HG02642 (cell line): Measurements from ENCODE around the gene TMEM134.
"Not testable (repeated sequence)": the region's sequence is repeated elsewhere in the genome, so short reads cannot be mapped to it uniquely, and the experiment has no call there.

Experiments used
- ATAC-seq: cut with Tn5 transposase; IDR thresholded peaks from one replicate; pipeline ENCODE4 v1.9.1; 2021; ENCODE audit warnings: mild to moderate bottlenecking; ENCODE audit not compliant: unreplicated experiment, poor library complexity

Gene TMEM134

GRCh38 chr11:67486481-67487195 is 17.6 kb upstream of the TMEM134 start:
- peak; percentile 31 for ATAC-seq

GRCh38 chr11:67485873-67486361 is 16.9 kb upstream of the TMEM134 start:
- ATAC-seq = not testable (repeated sequence)

- no peak for ATAC-seq
Measured at GRCh38 chr11:67484847-67485311, 15.8 kb upstream of the TMEM134 start.

GRCh38 chr11:67483831-67484665 is 15.0 kb upstream of the TMEM134 start:
- ATAC-seq = no peak

GRCh38 chr11:67482827-67483798 is 14.1 kb upstream of the TMEM134 start, which contains the start of gene AIP:
TSS of gene AIP (plus strand) at chr11:67483026. CDS start at chr11:67483159, 133 bp downstream.
- peak; percentile 72 for ATAC-seq

DNA sequence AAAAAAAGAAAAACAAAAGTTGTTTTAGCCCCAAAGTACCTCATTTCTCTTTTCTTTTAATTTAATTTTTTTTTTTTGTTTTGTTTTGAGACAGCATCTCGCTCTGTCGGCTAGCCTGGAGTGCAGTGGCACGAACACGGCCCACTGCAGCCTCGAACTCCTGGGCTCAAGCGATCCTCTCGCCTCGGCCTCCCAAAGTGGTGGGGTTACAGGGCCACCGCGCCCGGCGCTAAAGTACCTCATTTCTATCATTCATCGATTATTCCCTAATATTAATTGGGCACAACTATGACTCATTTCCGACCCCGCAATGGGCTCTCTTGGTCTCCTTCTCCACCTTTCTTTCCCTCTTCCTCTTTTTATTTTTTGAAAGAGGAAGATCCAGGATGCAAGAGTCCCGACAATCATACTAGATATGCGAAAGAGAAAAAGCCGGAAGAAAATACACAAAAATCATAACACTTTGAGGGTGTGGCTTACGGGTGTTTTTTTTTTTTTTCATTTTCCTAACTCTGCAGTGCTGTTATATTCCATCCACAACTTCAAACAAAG is 13.3 kb upstream of the TMEM134 start:
- ATAC-seq = no peak

GRCh38 chr11:67477344-67478050 is 8.4 kb upstream of the TMEM134 start:
- not testable (repeated sequence) for ATAC-seq

- not testable (repeated sequence) for ATAC-seq
Measured at GRCh38 chr11:67476692-67477091, 7.6 kb upstream of the TMEM134 start.

- no peak for ATAC-seq
Measured at GRCh38 chr11:67472882-67473281, 3.8 kb upstream of the TMEM134 start.

- ATAC-seq = no peak
Measured at GRCh38 chr11:67470337-67471002, 1.4 kb upstream of the TMEM134 start.

GRCh38 chr11:67469508-67469811 is 409 bp upstream of the TMEM134 start:
- no peak for ATAC-seq

DNA sequence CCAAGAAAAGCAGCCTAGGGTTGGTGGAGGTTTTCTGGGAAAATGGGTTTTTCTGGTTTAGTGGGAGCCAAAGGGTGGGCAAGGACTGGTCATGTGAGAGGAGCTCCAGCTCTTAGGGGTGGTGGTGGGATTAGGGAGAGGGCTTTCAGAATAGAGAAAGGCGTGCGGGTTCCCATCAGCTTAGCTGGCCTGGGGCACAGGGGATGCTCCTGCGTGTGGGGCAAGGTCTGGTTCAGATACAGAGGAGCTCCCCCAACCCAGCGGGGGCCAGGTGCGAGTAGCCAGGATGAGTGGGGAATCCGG is 644 bp downstream of the TMEM134 start:
- no peak for ATAC-seq

- no peak for ATAC-seq
Measured at GRCh38 chr11:67468056-67468455, 995 bp downstream of the TMEM134 start.

GRCh38 chr11:67466962-67467771 is 1.9 kb downstream of the TMEM134 start:
- no peak for ATAC-seq

DNA sequence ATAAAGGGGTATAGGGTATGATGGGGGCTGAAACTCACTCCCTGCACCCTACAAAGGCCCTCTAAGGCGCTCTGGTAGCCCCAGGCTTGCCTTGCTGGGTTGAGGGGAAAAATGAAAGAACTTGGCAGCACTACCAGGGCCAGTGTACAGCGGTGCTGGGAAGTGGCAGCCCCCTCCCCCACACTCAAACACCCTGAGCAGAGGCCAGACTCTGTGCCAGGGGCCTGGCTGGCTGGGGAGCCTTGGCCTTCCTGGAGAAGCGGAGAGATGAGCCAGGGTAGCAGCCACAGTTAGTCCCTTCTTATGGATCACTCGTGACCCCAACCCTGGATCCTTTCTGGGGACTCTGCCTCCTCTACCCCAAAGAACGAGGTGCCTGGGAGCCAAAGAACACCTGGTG is 2.7 kb downstream of the TMEM134 start:
- ATAC-seq = no peak

DNA sequence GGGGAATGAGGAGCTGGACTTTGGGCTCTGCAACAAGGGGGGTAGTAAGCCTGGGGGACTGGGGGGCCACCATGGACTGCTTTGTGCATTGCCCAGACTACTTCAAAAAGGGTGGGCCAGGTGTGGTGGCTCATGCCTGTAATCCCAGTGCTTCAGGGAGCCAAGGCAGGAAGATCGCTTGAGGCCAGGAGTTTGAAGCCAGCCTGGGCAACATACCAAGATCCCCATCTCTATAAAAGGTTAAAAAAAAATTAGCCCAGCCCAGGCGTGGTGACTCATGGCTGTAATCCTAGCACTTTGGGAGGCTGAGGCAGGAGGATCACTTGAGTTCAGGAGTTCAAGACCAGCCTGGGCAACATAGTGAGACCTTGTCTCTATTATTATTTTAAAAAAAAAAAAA is 3.5 kb downstream of the TMEM134 start:
- ATAC-seq = not testable (repeated sequence)

DNA sequence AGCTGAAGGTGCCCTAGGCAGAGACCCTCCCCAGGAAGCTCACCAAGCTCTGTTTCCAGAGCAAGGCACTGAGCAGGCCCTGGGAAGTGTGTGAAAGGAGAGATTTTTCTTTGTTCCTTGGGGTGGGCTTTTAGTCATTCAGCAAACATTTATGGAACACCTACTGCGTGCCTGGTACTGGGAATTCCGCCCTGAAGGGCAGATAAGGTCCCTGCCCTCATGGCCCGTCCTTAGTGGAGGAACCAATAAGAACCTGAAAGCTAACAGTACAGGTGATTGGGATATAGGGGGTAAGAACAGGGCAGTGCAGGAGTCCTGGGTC is 3.9 kb downstream of the TMEM134 start:
- no peak for ATAC-seq

DNA sequence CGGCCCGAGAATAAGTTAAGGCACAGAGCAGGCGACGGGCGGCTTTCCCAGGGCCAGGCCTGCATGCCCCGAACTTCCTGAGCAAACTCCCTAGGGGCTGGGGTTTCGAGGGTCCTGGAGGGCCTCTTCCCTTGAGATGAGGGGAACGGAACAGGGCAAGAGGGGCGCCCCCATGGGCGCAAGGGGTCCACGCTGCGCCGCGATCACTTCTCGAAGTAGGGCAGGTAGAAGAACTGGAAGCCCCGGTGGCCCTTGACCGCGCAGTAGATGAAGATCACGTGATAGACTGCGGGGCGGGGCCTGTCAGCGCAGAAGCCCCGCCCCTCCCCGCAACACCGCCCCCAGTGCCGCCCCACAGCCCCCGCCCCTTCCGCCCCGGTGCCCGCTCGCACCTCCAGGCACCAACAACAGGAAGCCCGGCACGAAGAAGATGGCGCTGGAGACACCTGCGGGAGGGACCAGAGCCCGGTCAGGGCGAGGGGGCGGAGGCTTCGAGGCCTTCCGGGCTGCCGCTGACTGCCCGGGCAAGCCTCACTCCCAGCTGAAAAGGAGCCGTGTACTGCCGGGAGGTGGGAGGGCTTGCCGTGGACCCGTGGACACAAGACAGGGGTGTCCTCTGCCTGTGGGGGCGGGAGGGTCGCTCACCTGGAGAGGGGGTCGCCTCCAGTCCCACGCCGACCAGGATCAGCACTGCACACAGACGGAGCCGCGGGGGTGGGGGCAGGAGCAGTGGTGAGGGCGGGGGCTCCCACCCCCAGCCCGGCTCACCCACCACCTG is 4.5 kb downstream of the TMEM134 start:
- peak; percentile 49 for ATAC-seq
